Ishikawa (cell line): Measurements from ENCODE around the gene KBTBD8.

Source experiments
- CEBPB ChIP-seq: IDR thresholded peaks from 2 replicates; pipeline ENCODE4 v1.6.1; 2012
- CREB1 ChIP-seq: IDR thresholded peaks from 2 replicates; pipeline ENCODE4 v1.6.1; 2012; ENCODE audit warnings: low read depth
- EGR1 ChIP-seq: IDR thresholded peaks from 2 replicates; pipeline ENCODE4 v1.6.1; 2012
- EP300 ChIP-seq: IDR thresholded peaks from 2 replicates; pipeline ENCODE4 v1.6.1; 2012; ENCODE audit warnings: borderline replicate concordance
- FOXM1 ChIP-seq: IDR thresholded peaks from 2 replicates; pipeline ENCODE4 v1.6.1; 2012; ENCODE audit warnings: low read depth, borderline replicate concordance
- NFIC ChIP-seq: IDR thresholded peaks from 2 replicates; pipeline ENCODE4 v1.6.1; 2012
- RAD21 ChIP-seq: IDR thresholded peaks from 2 replicates; pipeline ENCODE4 v1.6.1; 2012; ENCODE audit warnings: low read depth
- TAF1 ChIP-seq: IDR thresholded peaks from 2 replicates; pipeline ENCODE4 v1.6.1; 2012; ENCODE audit warnings: low read depth, mild to moderate bottlenecking
- TCF12 ChIP-seq: IDR thresholded peaks from 2 replicates; pipeline ENCODE4 v1.6.1; 2012; ENCODE audit warnings: low read depth
- TEAD4 ChIP-seq: IDR thresholded peaks from 2 replicates; pipeline ENCODE4 v1.6.1; 2012
- USF1 ChIP-seq: IDR thresholded peaks from 2 replicates; pipeline ENCODE4 v1.6.1; 2012
- YY1 ChIP-seq: IDR thresholded peaks from 2 replicates; pipeline ENCODE4 v1.6.1; 2012; ENCODE audit warnings: low read depth
- ZBTB7A ChIP-seq: IDR thresholded peaks from 2 replicates; pipeline ENCODE4 v1.6.1; 2012; ENCODE audit warnings: low read depth
- TF ChIP-seq, protein P1 (sequence below): IDR thresholded peaks from 2 replicates; pipeline ENCODE4 v1.6.1; 2012; ENCODE audit warnings: low read depth, mild to moderate bottlenecking
- TF ChIP-seq, protein P2 (sequence below): IDR thresholded peaks from 2 replicates; pipeline ENCODE4 v1.6.1; 2012

Gene KBTBD8

GRCh38 chr3:66962664-66963063 is 35.4 kb upstream of the KBTBD8 start:
- TF ChIP-seq ZBTB7A (no peak), USF1 (no peak), CEBPB (no peak), CREB1 (no peak), RAD21 (no peak), YY1 (no peak), FOXM1 (no peak), TCF12 (no peak), TAF1 (no peak), TEAD4 (no peak), EP300 (no peak), EGR1 (no peak), NFIC (no peak)
- TF ChIP-seq, protein P1, sequence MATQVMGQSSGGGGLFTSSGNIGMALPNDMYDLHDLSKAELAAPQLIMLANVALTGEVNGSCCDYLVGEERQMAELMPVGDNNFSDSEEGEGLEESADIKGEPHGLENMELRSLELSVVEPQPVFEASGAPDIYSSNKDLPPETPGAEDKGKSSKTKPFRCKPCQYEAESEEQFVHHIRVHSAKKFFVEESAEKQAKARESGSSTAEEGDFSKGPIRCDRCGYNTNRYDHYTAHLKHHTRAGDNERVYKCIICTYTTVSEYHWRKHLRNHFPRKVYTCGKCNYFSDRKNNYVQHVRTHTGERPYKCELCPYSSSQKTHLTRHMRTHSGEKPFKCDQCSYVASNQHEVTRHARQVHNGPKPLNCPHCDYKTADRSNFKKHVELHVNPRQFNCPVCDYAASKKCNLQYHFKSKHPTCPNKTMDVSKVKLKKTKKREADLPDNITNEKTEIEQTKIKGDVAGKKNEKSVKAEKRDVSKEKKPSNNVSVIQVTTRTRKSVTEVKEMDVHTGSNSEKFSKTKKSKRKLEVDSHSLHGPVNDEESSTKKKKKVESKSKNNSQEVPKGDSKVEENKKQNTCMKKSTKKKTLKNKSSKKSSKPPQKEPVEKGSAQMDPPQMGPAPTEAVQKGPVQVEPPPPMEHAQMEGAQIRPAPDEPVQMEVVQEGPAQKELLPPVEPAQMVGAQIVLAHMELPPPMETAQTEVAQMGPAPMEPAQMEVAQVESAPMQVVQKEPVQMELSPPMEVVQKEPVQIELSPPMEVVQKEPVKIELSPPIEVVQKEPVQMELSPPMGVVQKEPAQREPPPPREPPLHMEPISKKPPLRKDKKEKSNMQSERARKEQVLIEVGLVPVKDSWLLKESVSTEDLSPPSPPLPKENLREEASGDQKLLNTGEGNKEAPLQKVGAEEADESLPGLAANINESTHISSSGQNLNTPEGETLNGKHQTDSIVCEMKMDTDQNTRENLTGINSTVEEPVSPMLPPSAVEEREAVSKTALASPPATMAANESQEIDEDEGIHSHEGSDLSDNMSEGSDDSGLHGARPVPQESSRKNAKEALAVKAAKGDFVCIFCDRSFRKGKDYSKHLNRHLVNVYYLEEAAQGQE, result no peak
- TF ChIP-seq, protein P2, sequence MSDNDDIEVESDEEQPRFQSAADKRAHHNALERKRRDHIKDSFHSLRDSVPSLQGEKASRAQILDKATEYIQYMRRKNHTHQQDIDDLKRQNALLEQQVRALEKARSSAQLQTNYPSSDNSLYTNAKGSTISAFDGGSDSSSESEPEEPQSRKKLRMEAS, result no peak

- TF ChIP-seq, protein P1, result no peak
- TF ChIP-seq FOXM1 (no peak), EP300 (no peak), CREB1 (no peak), EGR1 (no peak), USF1 (no peak), TCF12 (no peak)
- TF ChIP-seq, protein P2, result no peak
Measured at GRCh38 chr3:66971245-66971644, 26.9 kb upstream of the KBTBD8 start.

DNA sequence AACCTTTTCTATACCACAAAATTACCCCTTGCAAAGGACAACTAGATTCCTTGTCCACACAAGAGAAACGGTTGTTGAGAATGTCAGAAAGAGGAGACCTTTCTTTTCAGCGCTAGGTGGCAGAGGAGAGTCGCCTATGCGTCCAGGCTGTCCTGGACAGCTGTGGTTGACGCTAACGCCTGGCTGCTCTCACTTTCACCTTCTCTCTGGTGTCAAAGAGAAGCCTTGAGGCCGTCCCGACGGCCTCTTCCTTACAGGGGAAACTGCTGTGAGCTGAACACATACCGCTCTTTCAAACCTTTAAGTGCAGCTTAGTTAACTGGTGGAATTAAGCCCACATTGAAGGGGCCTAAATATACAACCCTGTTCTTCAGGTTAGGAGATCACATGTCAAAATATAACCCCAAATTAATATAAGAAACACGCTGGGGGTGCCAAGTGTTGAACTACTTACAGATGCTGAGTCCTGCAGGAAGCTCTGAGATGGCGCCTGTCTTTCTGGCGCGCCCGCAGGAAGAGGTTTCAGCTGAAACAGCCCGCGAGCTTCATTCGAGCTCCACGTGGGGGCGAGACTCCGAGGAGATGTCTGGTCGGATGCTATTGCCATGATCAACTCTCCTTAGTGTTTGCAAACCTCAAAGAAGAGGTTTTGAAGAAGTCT is 26.1 kb upstream of the KBTBD8 start:
- peak; percentile 85 for TF ChIP-seq RAD21
- no peak for TF ChIP-seq EGR1
- TF ChIP-seq FOXM1, result no peak
- no peak for TF ChIP-seq EP300
- no peak for TF ChIP-seq CEBPB
- TF ChIP-seq YY1, result no peak
- no peak for TF ChIP-seq USF1
- TF ChIP-seq ZBTB7A, result no peak
- TF ChIP-seq TEAD4, result no peak

GRCh38 chr3:66980791-66981190 is 17.3 kb upstream of the KBTBD8 start:
- TF ChIP-seq TAF1, result no peak
- no peak for TF ChIP-seq CEBPB
- no peak for TF ChIP-seq TEAD4
- TF ChIP-seq RAD21, result no peak
- TF ChIP-seq, protein P1, result no peak
- TF ChIP-seq TCF12, result no peak
- no peak for TF ChIP-seq CREB1
